SK-N-MC (cell line): ENCODE results near the gene TAF1C.
A peak's percentile ranks its signal among the peaks of the same experiment; 100 is the strongest.

Experiments used
- DNase-seq: peaks from one replicate; pipeline ENCODE4 v3.0.0-alpha.2; 2011; ENCODE audit warnings: low read depth, low spot score
- H3K27ac ChIP-seq: fragments of 200-600 bp; sonication (generic); 2 replicates; pipeline ENCODE4 v1.5.1; 2016; ENCODE audit warnings: mixed run types
- H3K36me3 ChIP-seq: fragments of 200-600 bp; sonication (generic); 2 replicates; pipeline ENCODE4 v1.6.1; 2017; ENCODE audit warnings: antibody characterized with exemption, low read length, mixed read lengths; ENCODE audit not compliant: insufficient read depth
- H3K4me3 ChIP-seq: fragments of 200-600 bp; sonication (generic); 2 replicates; pipeline ENCODE4 v1.5.1; 2016
- H3K9ac ChIP-seq: fragments of 200-600 bp; sonication (generic); 2 replicates; pipeline ENCODE4 v1.8.0; 2017; ENCODE audit warnings: mixed run types, mixed read lengths; ENCODE audit not compliant: insufficient read length
- H3K9me3 ChIP-seq: fragments of 200-600 bp; sonication (generic); 2 replicates; pipeline ENCODE4 v1.6.1; 2017; ENCODE audit warnings: low read depth, mild to moderate bottlenecking, antibody characterized with exemption, low read length, moderate library complexity, mixed read lengths
- EZH2 ChIP-seq: fragments of 200-600 bp; sonication (generic); IDR thresholded peaks from one replicate; pipeline ENCODE4 v1.6.1; 2017; ENCODE audit warnings: antibody characterized with exemption
- FOXP2 ChIP-seq: optimal IDR thresholded peaks from 2 replicates; pipeline ENCODE3; 2011; ENCODE audit warnings: mild to moderate bottlenecking, moderate library complexity; ENCODE audit not compliant: insufficient read depth; ENCODE audit errors: extremely low read length, control extremely low read depth
- POLR2AphosphoS5 ChIP-seq: IDR thresholded peaks from 2 replicates; pipeline ENCODE4 v1.6.1; 2012; ENCODE audit warnings: mild to moderate bottlenecking, low read depth, low read length, borderline replicate concordance

The TAF1C gene

GRCh38 chr16:84161037-84161436, 25.8 kb downstream of the TAF1C start:
- no peaks in the 10 kb centered on the region for H3K9me3 ChIP-seq
- no peak for DNase-seq
- H3K27ac ChIP-seq = no peak overlapping the region
- TF ChIP-seq FOXP2 = no peak
- no peaks in the 10 kb centered on the region for H3K36me3 ChIP-seq
- no peak overlapping the region for H3K9ac ChIP-seq
- no peak overlapping the region for H3K4me3 ChIP-seq

- H3K9ac ChIP-seq = no peak overlapping the region
- no peaks in the 10 kb centered on the region for H3K9me3 ChIP-seq
- no peaks in the 10 kb centered on the region for H3K36me3 ChIP-seq
- no peak overlapping the region for H3K4me3 ChIP-seq
- H3K27ac ChIP-seq = no peak overlapping the region
- DNase-seq = no peak
- TF ChIP-seq POLR2AphosphoS5 (no peak), EZH2 (no peak), FOXP2 (no peak)
These were observed 27.1 kb downstream of the TAF1C start for GRCh38 chr16:84159800-84160199.

- Histone ChIP-seq H3K36me3 (no peaks in the 10 kb centered on the region), H3K9me3 (no peaks in the 10 kb centered on the region), H3K27ac (no peak overlapping the region), H3K9ac (no peak overlapping the region), H3K4me3 (no peak overlapping the region)
- DNase-seq = no peak
- no peak for TF ChIP-seq EZH2
- TF ChIP-seq FOXP2 = no peak
- TF ChIP-seq POLR2AphosphoS5 = no peak
These were observed 27.9 kb downstream of the TAF1C start for GRCh38 chr16:84159007-84159406.

- H3K4me3 ChIP-seq = no peak overlapping the region
- no peak overlapping the region for H3K9ac ChIP-seq
- H3K27ac ChIP-seq = no peak overlapping the region
- no peak for TF ChIP-seq EZH2
- TF ChIP-seq POLR2AphosphoS5 = no peak
- TF ChIP-seq FOXP2 = no peak
- H3K36me3 ChIP-seq = no peaks in the 10 kb centered on the region
- no peaks in the 10 kb centered on the region for H3K9me3 ChIP-seq
- no peak for DNase-seq
These were observed 30.5 kb downstream of the TAF1C start for GRCh38 chr16:84156342-84156784.

GRCh38 chr16:84155771-84156170, 31.1 kb downstream of the TAF1C start:
- Histone ChIP-seq H3K4me3 (no peak overlapping the region), H3K27ac (no peak overlapping the region), H3K9ac (no peak overlapping the region), H3K36me3 (no peaks in the 10 kb centered on the region), H3K9me3 (no peaks in the 10 kb centered on the region)
- DNase-seq = no peak
- TF ChIP-seq EZH2 (no peak), POLR2AphosphoS5 (no peak), FOXP2 (no peak)

GRCh38 chr16:84155226-84155625, 31.6 kb downstream of the TAF1C start:
- TF ChIP-seq POLR2AphosphoS5 (no peak), FOXP2 (no peak), EZH2 (no peak)
- H3K27ac ChIP-seq = no peak overlapping the region

GRCh38 chr16:84153660-84154214, 33.1 kb downstream of the TAF1C start:
- no peak for TF ChIP-seq FOXP2
- TF ChIP-seq EZH2 = no peak
- no peak overlapping the region for H3K9ac ChIP-seq
- H3K4me3 ChIP-seq = no peak overlapping the region
- no peak for DNase-seq
- H3K27ac ChIP-seq = no peak overlapping the region
- H3K9me3 ChIP-seq = no peaks in the 10 kb centered on the region
- no peaks in the 10 kb centered on the region for H3K36me3 ChIP-seq

More at GRCh38 chr16:84155226-84155625, 31.6 kb downstream of the TAF1C start:
- no peaks in the 10 kb centered on the region for H3K9me3 ChIP-seq
- no peak overlapping the region for H3K9ac ChIP-seq
- no peaks in the 10 kb centered on the region for H3K36me3 ChIP-seq
- DNase-seq = no peak
- no peak overlapping the region for H3K4me3 ChIP-seq

GRCh38 chr16:84150926-84151325, 35.9 kb downstream of the TAF1C start:
- Histone ChIP-seq H3K36me3 (no peaks in the 10 kb centered on the region), H3K9me3 (no peaks in the 10 kb centered on the region), H3K27ac (no peak overlapping the region), H3K9ac (no peak overlapping the region), H3K4me3 (no peak overlapping the region)
- no peak for DNase-seq
- TF ChIP-seq POLR2AphosphoS5 = no peak
- TF ChIP-seq FOXP2 = no peak
- no peak for TF ChIP-seq EZH2

GRCh38 chr16:84144859-84145639, 41.8 kb downstream of the TAF1C start, which contains the start of the genes DNAAF1 and HSDL1:
TSS of gene DNAAF1 (plus strand) at chr16:84145308. CDS start at chr16:84145441, 133 bp downstream.
TSS of gene HSDL1 (minus strand) at chr16:84145177. CDS start at chr16:84131321, 13,856 bp downstream.
- Histone ChIP-seq H3K9ac (peak within 1 kb of the TSS; percentile 62), H3K4me3 (peak within 1 kb of the TSS; percentile 79), H3K9me3 (no peaks in the 10 kb centered on the region), H3K27ac (no peak within 1 kb of the TSS), H3K36me3 (no peaks in the 10 kb centered on the region)
- no peak for DNase-seq
- TF ChIP-seq POLR2AphosphoS5 (no peak), EZH2 (no peak), FOXP2 (no peak)
